T-helper 9 cell (primary cell): ENCODE results near the gene FREM2.

Experiments used
- DNase-seq: peaks from one replicate; pipeline ENCODE4 v3.0.0-alpha.2; 2020
- total RNA-seq, 2 donors: gene quantifications; one replicate each; lab custom pipeline; 2026; lab: John Stamatoyannopoulos, UW

FREM2 gene, protein sequence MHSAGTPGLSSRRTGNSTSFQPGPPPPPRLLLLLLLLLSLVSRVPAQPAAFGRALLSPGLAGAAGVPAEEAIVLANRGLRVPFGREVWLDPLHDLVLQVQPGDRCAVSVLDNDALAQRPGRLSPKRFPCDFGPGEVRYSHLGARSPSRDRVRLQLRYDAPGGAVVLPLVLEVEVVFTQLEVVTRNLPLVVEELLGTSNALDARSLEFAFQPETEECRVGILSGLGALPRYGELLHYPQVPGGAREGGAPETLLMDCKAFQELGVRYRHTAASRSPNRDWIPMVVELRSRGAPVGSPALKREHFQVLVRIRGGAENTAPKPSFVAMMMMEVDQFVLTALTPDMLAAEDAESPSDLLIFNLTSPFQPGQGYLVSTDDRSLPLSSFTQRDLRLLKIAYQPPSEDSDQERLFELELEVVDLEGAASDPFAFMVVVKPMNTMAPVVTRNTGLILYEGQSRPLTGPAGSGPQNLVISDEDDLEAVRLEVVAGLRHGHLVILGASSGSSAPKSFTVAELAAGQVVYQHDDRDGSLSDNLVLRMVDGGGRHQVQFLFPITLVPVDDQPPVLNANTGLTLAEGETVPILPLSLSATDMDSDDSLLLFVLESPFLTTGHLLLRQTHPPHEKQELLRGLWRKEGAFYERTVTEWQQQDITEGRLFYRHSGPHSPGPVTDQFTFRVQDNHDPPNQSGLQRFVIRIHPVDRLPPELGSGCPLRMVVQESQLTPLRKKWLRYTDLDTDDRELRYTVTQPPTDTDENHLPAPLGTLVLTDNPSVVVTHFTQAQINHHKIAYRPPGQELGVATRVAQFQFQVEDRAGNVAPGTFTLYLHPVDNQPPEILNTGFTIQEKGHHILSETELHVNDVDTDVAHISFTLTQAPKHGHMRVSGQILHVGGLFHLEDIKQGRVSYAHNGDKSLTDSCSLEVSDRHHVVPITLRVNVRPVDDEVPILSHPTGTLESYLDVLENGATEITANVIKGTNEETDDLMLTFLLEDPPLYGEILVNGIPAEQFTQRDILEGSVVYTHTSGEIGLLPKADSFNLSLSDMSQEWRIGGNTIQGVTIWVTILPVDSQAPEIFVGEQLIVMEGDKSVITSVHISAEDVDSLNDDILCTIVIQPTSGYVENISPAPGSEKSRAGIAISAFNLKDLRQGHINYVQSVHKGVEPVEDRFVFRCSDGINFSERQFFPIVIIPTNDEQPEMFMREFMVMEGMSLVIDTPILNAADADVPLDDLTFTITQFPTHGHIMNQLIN (N-terminal part only)
- 0 to 0.14 reads per million in 2 donors for total RNA-seq

DNA sequence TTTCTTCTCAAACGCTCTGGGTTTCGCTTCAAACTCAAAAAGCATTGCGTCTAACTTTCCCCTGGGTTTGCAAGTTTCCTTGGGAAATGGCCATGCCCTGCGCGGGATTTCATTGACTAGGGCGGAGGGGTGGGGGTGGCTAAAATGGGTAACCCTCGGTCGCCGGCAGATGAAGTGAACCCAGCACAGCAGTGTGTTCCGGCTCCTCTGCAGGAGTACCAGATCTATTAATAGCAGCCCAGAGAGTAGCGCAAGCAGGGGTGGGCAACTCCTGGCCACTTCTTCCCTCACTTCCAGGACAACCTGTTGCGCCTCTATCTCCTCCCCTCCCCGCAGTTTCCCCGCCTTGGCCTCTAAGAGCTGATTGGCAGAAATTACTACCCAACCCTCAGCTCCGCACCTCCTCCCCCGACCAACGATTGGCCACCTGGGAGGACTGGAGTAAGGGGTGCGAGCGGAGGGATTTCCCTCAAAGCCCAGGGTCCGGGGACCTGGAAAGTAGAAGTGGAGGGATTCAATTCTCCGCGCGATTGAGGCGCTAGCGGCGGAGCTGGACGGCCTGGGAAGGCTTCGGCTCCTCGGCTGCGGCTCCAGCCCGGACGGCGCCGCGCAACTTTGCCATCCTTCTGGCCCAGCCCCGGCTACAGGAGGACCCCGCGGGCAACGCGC, at the start of gene FREM2:
Gene FREM2, plus strand, starts transcription at position 501 of the 669 bp plus-strand sequence. CDS start 268 bp downstream, outside the sequence.
- DNase-seq, result no peak

- no peak for DNase-seq
These were observed 49.3 kb upstream of the FREM2 start for GRCh38 chr13:38637576-38637975.

DNA sequence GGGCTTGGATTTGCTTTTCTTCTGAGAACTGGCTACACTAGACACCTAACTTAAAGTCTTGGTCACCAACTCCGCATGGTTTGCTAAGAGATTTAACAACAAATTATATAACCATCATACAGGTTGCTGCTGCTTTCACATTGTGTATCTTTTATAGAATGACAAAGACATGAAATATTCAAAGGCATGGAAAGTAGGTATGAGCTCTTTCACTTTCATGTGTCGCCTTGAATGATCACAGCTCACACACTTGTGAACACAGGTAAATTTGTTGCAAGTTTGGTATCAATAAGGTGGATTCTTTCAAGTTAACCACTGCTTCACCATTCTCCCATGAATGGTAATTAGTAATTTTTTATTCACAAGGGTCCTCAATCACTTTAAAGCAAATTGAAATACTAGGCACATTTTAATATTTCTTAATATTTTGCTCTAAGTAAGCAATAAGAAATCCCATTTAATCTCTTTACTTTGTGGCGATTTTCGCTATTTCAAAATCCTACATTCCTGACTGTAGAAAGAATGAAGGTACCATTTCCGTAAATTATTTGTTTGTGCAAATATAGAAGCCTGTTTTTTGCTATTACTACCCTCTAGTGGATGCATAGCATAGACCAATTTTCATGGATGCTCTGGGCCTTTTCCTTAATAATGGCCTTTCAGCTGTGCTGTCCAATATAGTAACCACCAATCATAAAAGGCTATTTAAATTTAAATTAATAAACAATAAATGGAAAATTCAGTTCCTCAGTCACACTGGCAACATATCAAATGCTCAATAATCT, 45.5 kb upstream of the FREM2 start:
- DNase-seq, result no peak

GRCh38 chr13:38647312-38647711, 39.6 kb upstream of the FREM2 start:
- DNase-seq, result no peak

DNA sequence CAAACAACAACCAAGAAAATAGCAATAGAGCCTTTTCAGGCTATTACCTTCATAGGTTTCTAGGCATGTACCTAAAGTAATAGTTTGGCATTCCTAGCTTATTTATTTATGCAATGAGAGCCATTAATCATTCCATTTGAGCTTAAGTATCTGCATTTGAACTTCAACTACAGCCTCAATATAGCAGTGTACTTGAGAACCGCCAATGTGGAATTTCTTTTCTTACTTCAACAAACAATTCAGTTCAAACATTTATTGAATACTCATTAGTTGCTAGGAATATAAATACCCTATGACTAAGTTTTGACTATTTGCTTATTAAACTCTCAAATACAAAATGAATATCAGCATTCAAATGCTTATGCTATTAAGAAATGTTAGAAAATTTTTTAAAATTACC, 38.0 kb upstream of the FREM2 start:
- no peak for DNase-seq

- no peak for DNase-seq
These were observed 30.2 kb upstream of the FREM2 start for GRCh38 chr13:38656699-38657098.

DNA sequence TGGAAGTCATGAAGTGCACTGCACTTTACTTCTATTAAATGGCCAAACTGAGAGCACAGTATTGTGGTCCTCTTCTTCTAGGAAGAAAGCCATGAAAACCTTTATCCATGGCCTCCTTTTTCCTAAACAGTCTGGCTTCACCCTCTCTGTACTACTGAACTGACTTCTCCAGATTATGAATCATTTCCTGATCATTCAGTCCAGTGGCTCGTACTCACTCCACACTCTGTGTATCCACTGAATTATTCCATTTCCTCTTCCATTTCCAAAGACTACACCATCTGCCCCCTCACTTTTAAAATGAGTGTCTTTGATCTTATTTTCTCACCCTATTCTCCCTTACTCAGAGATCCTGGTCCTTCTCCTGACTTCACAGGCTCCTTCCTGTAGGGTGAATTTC, 29.7 kb upstream of the FREM2 start:
- no peak for DNase-seq

- DNase-seq, result no peak
These were observed 28.0 kb upstream of the FREM2 start for GRCh38 chr13:38658906-38659305.

DNA sequence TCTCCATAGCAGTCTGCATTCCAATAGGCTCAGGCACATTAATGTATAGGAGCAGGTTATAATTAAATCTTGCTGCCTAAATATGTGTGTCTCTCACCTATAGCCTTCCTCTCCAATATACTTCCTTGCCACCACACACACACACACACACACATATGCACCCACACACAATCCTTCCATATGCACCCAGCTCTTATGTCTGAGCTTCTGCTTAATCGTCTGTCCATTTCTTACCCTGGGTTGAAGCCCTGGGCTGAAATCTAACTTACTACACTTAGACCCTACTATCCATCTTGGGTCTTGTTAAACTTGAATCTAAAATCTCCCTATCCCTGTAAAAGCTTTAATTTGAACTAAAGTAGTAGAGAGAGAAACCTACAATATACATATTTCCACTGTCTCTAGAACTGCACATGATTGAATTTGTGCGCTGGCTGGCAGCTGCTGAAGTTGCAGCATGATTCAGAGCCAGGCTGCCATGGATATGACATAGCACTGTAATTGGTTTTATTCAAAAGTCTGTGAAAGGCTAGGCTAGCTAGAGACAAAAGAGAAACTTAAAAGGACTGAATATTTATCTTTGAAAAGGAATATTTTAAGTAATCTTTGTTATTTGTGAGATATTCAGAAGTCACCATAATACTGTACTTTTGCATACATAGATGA, 25.7 kb upstream of the FREM2 start:
- no peak for DNase-seq

DNA sequence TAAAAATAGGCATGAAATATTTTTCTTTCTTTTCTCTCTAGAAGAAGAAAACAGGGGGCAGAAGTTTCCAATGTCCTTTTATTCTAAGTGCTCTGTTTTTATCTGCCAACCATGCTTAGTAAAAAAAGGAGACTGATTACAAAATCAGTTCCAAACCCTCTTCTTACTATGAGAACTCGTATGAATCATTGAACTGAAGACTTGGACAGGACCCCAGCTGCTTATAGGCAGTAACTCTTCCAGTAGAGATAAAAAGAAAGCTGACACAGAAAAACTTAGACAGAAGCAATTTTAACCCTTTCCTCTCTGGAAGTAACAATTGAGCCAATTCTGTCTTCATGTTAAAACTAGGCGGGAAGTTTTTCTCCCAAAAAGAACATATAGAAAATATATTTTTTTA, 24.5 kb upstream of the FREM2 start:
- no peak for DNase-seq

DNA sequence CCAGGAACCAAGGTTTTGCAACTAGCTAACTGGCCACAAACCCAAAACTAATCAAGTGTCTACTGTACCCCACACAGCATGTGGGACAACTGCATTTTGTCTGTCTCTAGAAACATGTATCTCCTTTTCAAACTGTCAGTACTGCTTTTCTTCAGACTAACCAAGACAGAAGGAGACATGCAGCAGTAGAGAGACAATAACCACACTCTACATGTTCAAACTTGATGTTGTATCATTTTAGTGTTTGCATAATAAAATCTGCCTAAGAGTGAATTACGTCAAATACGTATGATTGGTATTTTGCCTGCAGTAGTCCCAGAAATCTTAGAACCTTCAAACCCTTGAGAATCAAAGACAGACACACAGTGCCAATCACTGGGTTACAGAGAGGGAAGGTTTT, 22.0 kb upstream of the FREM2 start:
- no peak for DNase-seq

DNA sequence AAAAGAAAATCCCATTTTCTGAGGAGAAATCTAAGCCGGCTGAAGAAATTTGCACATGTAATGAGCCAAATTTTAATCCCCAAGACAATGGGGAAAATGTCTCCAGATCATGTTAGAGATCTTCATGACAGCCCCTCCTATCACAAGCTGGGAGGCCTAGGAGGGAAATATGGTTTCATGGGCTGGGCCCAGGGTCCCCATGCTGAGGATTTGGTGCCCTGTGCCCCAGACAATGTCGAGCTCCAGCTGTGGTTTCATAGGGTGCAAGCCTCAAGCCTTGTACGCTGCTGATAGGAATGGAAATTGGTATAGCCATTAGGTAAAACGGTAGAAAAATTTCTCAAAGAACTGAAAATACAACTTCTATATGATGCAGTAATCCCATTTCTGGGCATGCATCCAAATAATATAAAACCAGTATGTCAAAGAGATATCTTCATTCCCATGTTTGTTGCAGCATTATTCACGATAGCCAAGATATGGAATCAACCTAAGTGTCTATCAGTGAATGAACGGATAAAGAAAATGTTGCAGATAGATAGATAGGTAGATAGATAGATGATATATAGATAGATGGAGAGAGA, 19.3 kb upstream of the FREM2 start:
- DNase-seq, result no peak

GRCh38 chr13:38669234-38669964, 17.5 kb upstream of the FREM2 start:
- no peak for DNase-seq

DNA sequence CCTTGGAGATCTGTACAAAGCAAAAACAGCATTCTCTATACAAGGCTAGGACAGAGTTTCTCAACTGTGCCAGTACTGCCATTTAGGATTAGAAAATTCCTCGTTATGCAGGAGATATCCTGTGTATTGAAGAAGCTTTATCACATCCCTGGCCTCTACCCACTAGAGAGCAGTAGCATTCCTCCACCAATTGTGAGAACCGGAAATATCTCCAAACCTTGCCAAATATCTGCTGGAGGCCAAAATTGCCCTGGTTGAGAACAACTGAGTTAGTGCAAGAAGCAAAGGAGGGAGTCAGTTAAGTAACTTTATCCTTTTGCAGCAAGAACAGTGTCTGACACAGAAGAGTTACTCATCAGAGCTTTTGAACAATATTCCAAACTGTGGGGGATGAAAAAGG, 16.2 kb upstream of the FREM2 start:
- DNase-seq, result no peak

- no peak for DNase-seq
These were observed 14.9 kb upstream of the FREM2 start for GRCh38 chr13:38671980-38672379.

DNA sequence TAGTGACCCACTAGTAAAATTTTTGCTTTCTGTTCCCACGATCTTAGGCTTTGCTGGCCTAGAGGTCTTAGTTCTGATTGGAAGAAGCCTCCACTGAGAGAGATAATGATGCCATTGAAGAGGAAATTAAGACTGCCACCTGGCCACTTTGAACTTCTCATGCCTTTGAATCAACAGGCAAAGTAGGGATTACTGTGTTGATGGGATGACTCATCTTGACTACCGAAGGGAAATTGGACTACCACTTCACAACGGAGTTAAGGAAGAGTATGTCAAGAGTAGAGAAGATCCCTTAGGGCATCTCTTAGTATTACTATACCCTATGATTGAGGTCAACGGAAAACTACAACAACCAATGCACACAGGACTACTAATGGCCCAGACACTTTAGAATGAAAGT, 12.7 kb upstream of the FREM2 start:
- no peak for DNase-seq

DNA sequence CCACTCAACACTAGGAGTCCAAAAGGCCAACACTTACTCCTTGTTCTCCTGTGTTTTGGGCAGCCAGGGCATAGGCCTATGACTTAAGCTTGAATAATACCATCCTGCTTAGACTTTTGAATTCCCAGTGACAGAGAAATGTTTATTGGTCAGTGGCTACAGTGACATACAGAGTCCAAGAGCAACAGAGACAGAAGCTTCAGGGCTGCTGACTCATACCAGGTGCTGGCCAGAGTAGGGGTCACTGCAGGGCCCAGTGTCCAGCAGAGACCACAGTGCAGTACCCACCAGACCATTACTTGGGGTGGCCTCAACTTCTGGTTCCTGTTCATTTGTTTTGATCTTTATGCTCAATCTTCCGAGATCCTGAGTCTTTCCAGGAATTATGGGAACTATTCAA, 6.0 kb upstream of the FREM2 start:
- no peak for DNase-seq

GRCh38 chr13:38684714-38685113, 2.2 kb upstream of the FREM2 start:
- no peak for DNase-seq

- no peak for DNase-seq
These were observed 1.4 kb upstream of the FREM2 start for GRCh38 chr13:38685431-38685830.

GRCh38 chr13:38685974-38686576, 802 bp upstream of the FREM2 start:
- DNase-seq, result no peak
